Measurements from ENCODE around the gene CFAP299. TPM values are rescaled to one million over a fixed set of nuclear protein-coding genes. Genes with fewer than 3 reads are reported as not detected.

The CFAP299 gene
- total and polyA plus RNA-seq, 9 of the 15 experiments (the other 6 are each of a cell fraction or from before 2014, with no cell fraction given), result 0.09 to 3.0 (median 0.76) TPM

DNA sequence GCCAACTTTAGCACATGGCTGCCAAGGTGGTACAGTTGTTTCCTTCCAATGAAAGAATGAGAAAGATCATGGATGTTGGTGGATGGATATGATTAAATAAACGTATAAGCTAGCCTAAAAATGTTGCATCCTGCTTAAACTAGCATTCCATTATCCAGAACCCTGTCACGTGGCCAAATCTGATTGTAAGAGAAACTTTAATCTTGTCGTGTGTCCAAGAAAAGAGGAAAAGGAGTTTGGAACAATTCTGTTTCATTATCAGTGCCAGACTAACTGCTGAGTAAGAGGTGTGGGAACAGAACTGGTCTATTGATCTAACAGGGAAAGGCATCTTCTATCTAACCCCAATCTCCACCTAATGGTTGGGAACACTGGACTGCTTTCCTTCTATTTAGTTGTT is 369.8 kb downstream of the CFAP299 start:
- no peak for ATAC-seq
- no peak for DNase-seq (ENCODE audit: extremely low read depth in 1 of 4, low spot score in 3 of 4)
- H3K27ac ChIP-seq (ENCODE audit: extremely low read depth, low read depth, low read length), result no peak overlapping the region
- no peaks in the 10 kb centered on the region for H3K36me3 ChIP-seq (ENCODE audit: control insufficient read depth, insufficient read depth, low read length)
- ChIA-PET POLR2A (no interaction called here), CTCF (ENCODE audit: low intra/inter-chr PET ratio) (no interaction called here)
- H3K4me3 ChIP-seq, result no peak overlapping the region
- H3K4me1 ChIP-seq (replicated peaks in 1 of 2; ENCODE audit: control insufficient read depth in 2 of 2, insufficient read depth in 2 of 2, low read length in 2 of 2), result no peaks in the 10 kb centered on the region
- FAIRE-seq, result no peak
- H4K20me1 ChIP-seq (replicated peaks; ENCODE audit: control insufficient read depth, insufficient read depth, low read length), result no peaks in the 10 kb centered on the region
- intact Hi-C loops (cut with micrococcal nuclease) (no loop called here), in situ Hi-C loops (cut with MboI) (no loop called here)
- H3K9ac ChIP-seq (ENCODE audit: insufficient read depth in 1 of 2, low read depth in 2 of 2, low read length in 2 of 2), result no peak overlapping the region
- H3K9me3 ChIP-seq (replicated peaks; ENCODE audit: control insufficient read depth, insufficient read depth, low read depth, low read length), result no peaks in the 10 kb centered on the region
- TF ChIP-seq EP300 (IDR thresholded peaks at IDR 0.05; ENCODE audit: low read length) (no peak), CBX3 (IDR thresholded peaks at IDR 0.05; ENCODE audit: borderline replicate concordance in 1 of 2, low read length in 2 of 2) (no peak), IFI16 (CRISPR knock-in tag; IDR thresholded peaks at IDR 0.05) (no peak), HDAC6 (IDR thresholded peaks at IDR 0.05; ENCODE audit: low read depth, low read length) (no peak), ZNF584 (CRISPR knock-in tag; IDR thresholded peaks at IDR 0.05; ENCODE audit: low read depth) (no peak)
- TF ChIP-seq, protein P1, sequence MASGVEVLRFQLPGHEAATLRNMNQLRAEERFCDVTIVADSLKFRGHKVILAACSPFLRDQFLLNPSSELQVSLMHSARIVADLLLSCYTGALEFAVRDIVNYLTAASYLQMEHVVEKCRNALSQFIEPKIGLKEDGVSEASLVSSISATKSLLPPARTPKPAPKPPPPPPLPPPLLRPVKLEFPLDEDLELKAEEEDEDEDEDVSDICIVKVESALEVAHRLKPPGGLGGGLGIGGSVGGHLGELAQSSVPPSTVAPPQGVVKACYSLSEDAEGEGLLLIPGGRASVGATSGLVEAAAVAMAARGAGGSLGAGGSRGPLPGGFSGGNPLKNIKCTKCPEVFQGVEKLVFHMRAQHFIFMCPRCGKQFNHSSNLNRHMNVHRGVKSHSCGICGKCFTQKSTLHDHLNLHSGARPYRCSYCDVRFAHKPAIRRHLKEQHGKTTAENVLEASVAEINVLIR (CRISPR knock-in tag; IDR thresholded peaks at IDR 0.05), result no peak
- 3% methylated on average over 3 of the region's 3 CpGs for WGBS (ENCODE audit: insufficient coverage, low coverage, missing lambda C conversion rate)
- no TSS peak for BruUV-seq (replicated peaks)
- H3K4me2 ChIP-seq (ENCODE audit: insufficient read depth, low read length), result no peak overlapping the region
- no peaks in the 10 kb centered on the region for H3K9me1 ChIP-seq (ENCODE audit: control insufficient read depth, insufficient read depth, low read length)
- H2AFZ ChIP-seq (ENCODE audit: low read depth, low read length), result no peak overlapping the region
- no peaks in the 10 kb centered on the region for H3K27me3 ChIP-seq (ENCODE audit: control insufficient read depth in 2 of 2, insufficient read depth in 2 of 2, low read length in 2 of 2)
- no peaks in the 10 kb centered on the region for H3K79me2 ChIP-seq (ENCODE audit: control insufficient read depth, insufficient read depth, low read length)

All from K562 (cell line).